ENCODE measurements around the gene JPH2.

- TF ChIP-seq SIN3A (IDR thresholded peaks at IDR 0.05; ENCODE audit: low read depth, low read length) = no peak
- TF ChIP-seq TCF12 (IDR thresholded peaks at IDR 0.05; ENCODE audit: low read depth, low read length) = no peak
- TF ChIP-seq TAF1 (IDR thresholded peaks at IDR 0.05; ENCODE audit: borderline replicate concordance, low read depth, low read length) = no peak
- TF ChIP-seq, protein P1, sequence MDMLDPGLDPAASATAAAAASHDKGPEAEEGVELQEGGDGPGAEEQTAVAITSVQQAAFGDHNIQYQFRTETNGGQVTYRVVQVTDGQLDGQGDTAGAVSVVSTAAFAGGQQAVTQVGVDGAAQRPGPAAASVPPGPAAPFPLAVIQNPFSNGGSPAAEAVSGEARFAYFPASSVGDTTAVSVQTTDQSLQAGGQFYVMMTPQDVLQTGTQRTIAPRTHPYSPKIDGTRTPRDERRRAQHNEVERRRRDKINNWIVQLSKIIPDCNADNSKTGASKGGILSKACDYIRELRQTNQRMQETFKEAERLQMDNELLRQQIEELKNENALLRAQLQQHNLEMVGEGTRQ (IDR thresholded peaks at IDR 0.05; ENCODE audit: borderline replicate concordance, low read depth, low read length) = no peak
- no peak for TF ChIP-seq EZH2 (IDR thresholded peaks at IDR 0.05; ENCODE audit: borderline replicate concordance, control insufficient read depth, low read depth, low read length)
- TF ChIP-seq, protein P2, sequence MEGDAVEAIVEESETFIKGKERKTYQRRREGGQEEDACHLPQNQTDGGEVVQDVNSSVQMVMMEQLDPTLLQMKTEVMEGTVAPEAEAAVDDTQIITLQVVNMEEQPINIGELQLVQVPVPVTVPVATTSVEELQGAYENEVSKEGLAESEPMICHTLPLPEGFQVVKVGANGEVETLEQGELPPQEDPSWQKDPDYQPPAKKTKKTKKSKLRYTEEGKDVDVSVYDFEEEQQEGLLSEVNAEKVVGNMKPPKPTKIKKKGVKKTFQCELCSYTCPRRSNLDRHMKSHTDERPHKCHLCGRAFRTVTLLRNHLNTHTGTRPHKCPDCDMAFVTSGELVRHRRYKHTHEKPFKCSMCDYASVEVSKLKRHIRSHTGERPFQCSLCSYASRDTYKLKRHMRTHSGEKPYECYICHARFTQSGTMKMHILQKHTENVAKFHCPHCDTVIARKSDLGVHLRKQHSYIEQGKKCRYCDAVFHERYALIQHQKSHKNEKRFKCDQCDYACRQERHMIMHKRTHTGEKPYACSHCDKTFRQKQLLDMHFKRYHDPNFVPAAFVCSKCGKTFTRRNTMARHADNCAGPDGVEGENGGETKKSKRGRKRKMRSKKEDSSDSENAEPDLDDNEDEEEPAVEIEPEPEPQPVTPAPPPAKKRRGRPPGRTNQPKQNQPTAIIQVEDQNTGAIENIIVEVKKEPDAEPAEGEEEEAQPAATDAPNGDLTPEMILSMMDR (IDR thresholded peaks at IDR 0.05 in 2 of 3, conservative IDR thresholded peaks at IDR 0.05 in 1 of 3; ENCODE audit: control insufficient read depth in 2 of 3, extremely low read depth in 1 of 3, insufficient read depth in 1 of 3, low read depth in 3 of 3, low read length in 3 of 3) = no peak
- no peak for TF ChIP-seq SP1 (IDR thresholded peaks at IDR 0.05; ENCODE audit: low read depth, low read length)
- TF ChIP-seq GABPA (IDR thresholded peaks at IDR 0.05; ENCODE audit: low read depth) = no peak
- TF ChIP-seq SMAD1 (IDR thresholded peaks at IDR 0.05; ENCODE audit: low read depth, partially characterized antibody) = no peak
Measured at GRCh38 chr20:44193801-44194200, 6.8 kb upstream of the JPH2 start.

All from GM12878 (cell line).